ENCODE data around the gene TRPM4. TPM values are rescaled to one million over a fixed set of nuclear protein-coding genes. Genes with fewer than 3 reads are reported as not detected.

The TRPM4 gene
- polyA plus RNA-seq, 1 donor (not counting 4 experiments of a cell fraction or from before 2014, with no cell fraction given): 16.1 TPM

DNA sequence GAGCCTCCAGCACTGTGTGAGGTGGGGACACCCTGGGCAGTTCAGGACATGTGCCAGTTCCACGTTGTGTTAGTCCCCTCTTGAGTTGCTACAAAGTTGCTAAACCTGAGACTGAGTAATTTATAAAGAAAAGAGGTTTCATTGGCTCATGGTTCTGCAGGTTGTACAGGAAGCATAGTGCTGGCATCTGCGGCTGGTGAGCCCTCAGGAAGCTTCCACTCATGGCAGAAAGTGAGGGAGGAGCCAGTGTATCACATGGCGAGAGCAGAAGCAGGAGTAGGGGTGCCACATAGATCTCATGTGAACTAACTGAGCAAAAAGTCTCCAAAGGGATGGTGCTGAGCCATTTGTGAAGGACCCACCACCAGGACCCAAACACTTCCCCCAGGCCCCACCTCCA, 33.2 kb downstream of the TRPM4 start:
- Histone ChIP-seq H3K9me1 (ENCODE audit: control insufficient read depth, extremely low read depth, insufficient read depth, low read length) (no peaks in the 10 kb centered on the region), H3K27me3 (ENCODE audit: control insufficient read depth, extremely low read depth, insufficient read depth, low read length) (no peaks in the 10 kb centered on the region), H4K20me1 (ENCODE audit: control insufficient read depth, extremely low read depth, insufficient read depth, low read length) (no peaks in the 10 kb centered on the region), H2AFZ (ENCODE audit: control insufficient read depth, low read length) (no peak overlapping the region), H3K4me1 (ENCODE audit: control insufficient read depth, extremely low read depth, insufficient read depth, low read length) (no peaks in the 10 kb centered on the region), H3K36me3 (ENCODE audit: control insufficient read depth in 2 of 2, extremely low read depth in 1 of 2, insufficient read depth in 2 of 2, low read length in 2 of 2) (peaks cover 22 to 29% of the 10 kb centered on the region in 2 experiments), H3K4me2 (ENCODE audit: control insufficient read depth, extremely low read depth, insufficient read depth, low read depth, low read length) (no peak overlapping the region), H3K9me3 (ENCODE audit: control insufficient read depth, low read depth, low read length) (no peaks in the 10 kb centered on the region), H3K79me2 (ENCODE audit: control insufficient read depth, insufficient read depth, low read length) (no peaks in the 10 kb centered on the region), H3K4me3 (ENCODE audit: control insufficient read depth in 2 of 3, extremely low read depth in 1 of 3, insufficient read depth in 2 of 3, low read depth in 1 of 3, low read length in 3 of 3) (no peak overlapping the region), H3K27ac (ENCODE audit: control insufficient read depth, insufficient read depth, low read length) (no peak overlapping the region), H3K9ac (ENCODE audit: control insufficient read depth, extremely low read depth, insufficient read depth, low read length) (no peak overlapping the region)
- FAIRE-seq: no peak
- dilution Hi-C loops (cut with MboI; ENCODE audit: extremely low pct_ligation_motif_present, low sequenced_read_pairs): no loop called here
- DNase-seq (ENCODE audit: low read depth, low spot score): no peak
- TF ChIP-seq, protein P1, sequence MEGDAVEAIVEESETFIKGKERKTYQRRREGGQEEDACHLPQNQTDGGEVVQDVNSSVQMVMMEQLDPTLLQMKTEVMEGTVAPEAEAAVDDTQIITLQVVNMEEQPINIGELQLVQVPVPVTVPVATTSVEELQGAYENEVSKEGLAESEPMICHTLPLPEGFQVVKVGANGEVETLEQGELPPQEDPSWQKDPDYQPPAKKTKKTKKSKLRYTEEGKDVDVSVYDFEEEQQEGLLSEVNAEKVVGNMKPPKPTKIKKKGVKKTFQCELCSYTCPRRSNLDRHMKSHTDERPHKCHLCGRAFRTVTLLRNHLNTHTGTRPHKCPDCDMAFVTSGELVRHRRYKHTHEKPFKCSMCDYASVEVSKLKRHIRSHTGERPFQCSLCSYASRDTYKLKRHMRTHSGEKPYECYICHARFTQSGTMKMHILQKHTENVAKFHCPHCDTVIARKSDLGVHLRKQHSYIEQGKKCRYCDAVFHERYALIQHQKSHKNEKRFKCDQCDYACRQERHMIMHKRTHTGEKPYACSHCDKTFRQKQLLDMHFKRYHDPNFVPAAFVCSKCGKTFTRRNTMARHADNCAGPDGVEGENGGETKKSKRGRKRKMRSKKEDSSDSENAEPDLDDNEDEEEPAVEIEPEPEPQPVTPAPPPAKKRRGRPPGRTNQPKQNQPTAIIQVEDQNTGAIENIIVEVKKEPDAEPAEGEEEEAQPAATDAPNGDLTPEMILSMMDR (optimal IDR thresholded peaks at IDR 0.05 in 1 of 3, IDR thresholded peaks at IDR 0.05 in 1 of 3, conservative IDR thresholded peaks at IDR 0.05 in 1 of 3; ENCODE audit: extremely low read depth in 1 of 3, insufficient read depth in 2 of 3, low read length in 3 of 3): no peak
- TF ChIP-seq EZH2 (IDR thresholded peaks at IDR 0.05; ENCODE audit: low read length): no peak

DNA sequence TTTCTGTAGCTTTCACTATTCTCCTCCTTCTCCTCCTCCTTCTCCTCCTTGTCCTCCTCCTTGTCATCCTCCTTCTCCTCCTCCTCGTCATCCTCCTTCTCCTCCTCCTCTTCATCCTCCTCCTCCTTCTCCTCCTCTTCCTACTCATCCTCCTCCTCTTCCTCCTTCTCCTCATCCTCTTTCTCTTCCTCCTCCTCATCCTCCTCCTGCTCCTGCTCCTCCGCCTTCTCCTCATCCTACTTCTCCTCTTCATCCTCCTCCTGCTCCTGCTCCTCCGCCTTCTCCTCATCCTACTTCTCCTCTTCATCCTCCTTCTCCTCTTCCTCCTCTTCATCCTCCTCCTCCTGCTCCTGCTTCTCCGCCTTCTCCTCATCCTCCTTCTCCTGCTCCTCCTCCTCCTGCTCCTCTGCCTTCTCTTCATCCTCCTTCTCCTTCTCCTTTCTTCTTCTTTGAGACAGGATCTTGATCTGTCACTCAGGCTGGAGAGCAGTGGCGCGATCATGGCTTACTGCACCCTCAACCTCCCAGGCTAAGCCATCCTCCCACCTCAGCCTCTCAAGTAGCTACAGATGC, 36.3 kb downstream of the TRPM4 start:
- Histone ChIP-seq H3K4me3 (ENCODE audit: control insufficient read depth in 2 of 3, extremely low read depth in 1 of 3, insufficient read depth in 2 of 3, low read depth in 1 of 3, low read length in 3 of 3) (no peak overlapping the region), H3K4me2 (ENCODE audit: control insufficient read depth, extremely low read depth, insufficient read depth, low read depth, low read length) (no peak overlapping the region), H3K9me1 (ENCODE audit: control insufficient read depth, extremely low read depth, insufficient read depth, low read length) (no peaks in the 10 kb centered on the region)

More for the DNA sequence above, 36.3 kb downstream of the TRPM4 start:
- TF ChIP-seq, protein P1 (optimal IDR thresholded peaks at IDR 0.05 in 1 of 3, IDR thresholded peaks at IDR 0.05 in 1 of 3, conservative IDR thresholded peaks at IDR 0.05 in 1 of 3; ENCODE audit: extremely low read depth in 1 of 3, insufficient read depth in 2 of 3, low read length in 3 of 3): no peak
- TF ChIP-seq EZH2 (IDR thresholded peaks at IDR 0.05; ENCODE audit: low read length): no peak
- FAIRE-seq (no peak), DNase-seq (ENCODE audit: low read depth, low spot score) (no peak)
- H3K36me3 ChIP-seq (ENCODE audit: control insufficient read depth in 2 of 2, extremely low read depth in 1 of 2, insufficient read depth in 2 of 2, low read length in 2 of 2): peaks cover 23 to 26% of the 10 kb centered on the region in 2 experiments
- H3K27ac ChIP-seq (ENCODE audit: control insufficient read depth, insufficient read depth, low read length): no peak overlapping the region
- dilution Hi-C loops (cut with MboI; ENCODE audit: extremely low pct_ligation_motif_present, low sequenced_read_pairs): no loop called here
- H3K9ac ChIP-seq (ENCODE audit: control insufficient read depth, extremely low read depth, insufficient read depth, low read length): no peak overlapping the region
- peaks cover 5% of the 10 kb centered on the region for H3K4me1 ChIP-seq (ENCODE audit: control insufficient read depth, extremely low read depth, insufficient read depth, low read length)
- no peaks in the 10 kb centered on the region for H3K27me3 ChIP-seq (ENCODE audit: control insufficient read depth, extremely low read depth, insufficient read depth, low read length)
- H4K20me1 ChIP-seq (ENCODE audit: control insufficient read depth, extremely low read depth, insufficient read depth, low read length): no peaks in the 10 kb centered on the region
- no peaks in the 10 kb centered on the region for H3K9me3 ChIP-seq (ENCODE audit: control insufficient read depth, low read depth, low read length)
- H3K79me2 ChIP-seq (ENCODE audit: control insufficient read depth, insufficient read depth, low read length): no peaks in the 10 kb centered on the region
- H2AFZ ChIP-seq (ENCODE audit: control insufficient read depth, low read length): no peak overlapping the region
